ENCODE measurements around the gene RYR3.

GRCh38 chr15:33489335-33489734 lies 178.6 kb downstream of the RYR3 start:
- TF ChIP-seq CTCF (IDR thresholded peaks at IDR 0.05; ENCODE audit: low read depth, low read length, poor library complexity, severe bottlenecking) (no peak), EZH2phosphoT487 (IDR thresholded peaks at IDR 0.05; ENCODE audit: borderline replicate concordance, low read length) (no peak)

Measured in DOHH2 (cell line).